ENCODE measurements around the gene AIF1. TPM values are rescaled to one million over a fixed set of nuclear protein-coding genes. Genes with fewer than 3 reads are reported as not detected.

Gene AIF1
- total RNA-seq, 2 donors from 2014 or later, result 8.3 to 27.3 TPM

GRCh38 chr6:31580438-31580740, 34.6 kb upstream of the AIF1 start:
- Histone ChIP-seq H3K36me3 (no peaks in the 10 kb centered on the region), H3K4me1 (peaks cover 0 to 18% of the 10 kb centered on the region in 2 donors), H3K9me3 (no peaks in the 10 kb centered on the region), H3K4me3 (peak overlapping the region; percentile 61 to 80), H3K27ac (peak overlapping the region; percentile 79 to 84), H3K27me3 (no peaks in the 10 kb centered on the region)
- TF ChIP-seq, protein P1, sequence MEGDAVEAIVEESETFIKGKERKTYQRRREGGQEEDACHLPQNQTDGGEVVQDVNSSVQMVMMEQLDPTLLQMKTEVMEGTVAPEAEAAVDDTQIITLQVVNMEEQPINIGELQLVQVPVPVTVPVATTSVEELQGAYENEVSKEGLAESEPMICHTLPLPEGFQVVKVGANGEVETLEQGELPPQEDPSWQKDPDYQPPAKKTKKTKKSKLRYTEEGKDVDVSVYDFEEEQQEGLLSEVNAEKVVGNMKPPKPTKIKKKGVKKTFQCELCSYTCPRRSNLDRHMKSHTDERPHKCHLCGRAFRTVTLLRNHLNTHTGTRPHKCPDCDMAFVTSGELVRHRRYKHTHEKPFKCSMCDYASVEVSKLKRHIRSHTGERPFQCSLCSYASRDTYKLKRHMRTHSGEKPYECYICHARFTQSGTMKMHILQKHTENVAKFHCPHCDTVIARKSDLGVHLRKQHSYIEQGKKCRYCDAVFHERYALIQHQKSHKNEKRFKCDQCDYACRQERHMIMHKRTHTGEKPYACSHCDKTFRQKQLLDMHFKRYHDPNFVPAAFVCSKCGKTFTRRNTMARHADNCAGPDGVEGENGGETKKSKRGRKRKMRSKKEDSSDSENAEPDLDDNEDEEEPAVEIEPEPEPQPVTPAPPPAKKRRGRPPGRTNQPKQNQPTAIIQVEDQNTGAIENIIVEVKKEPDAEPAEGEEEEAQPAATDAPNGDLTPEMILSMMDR (IDR thresholded peaks at IDR 0.05), result no peak
- DNase-seq (ENCODE audit: low spot score), result no peak

DNA sequence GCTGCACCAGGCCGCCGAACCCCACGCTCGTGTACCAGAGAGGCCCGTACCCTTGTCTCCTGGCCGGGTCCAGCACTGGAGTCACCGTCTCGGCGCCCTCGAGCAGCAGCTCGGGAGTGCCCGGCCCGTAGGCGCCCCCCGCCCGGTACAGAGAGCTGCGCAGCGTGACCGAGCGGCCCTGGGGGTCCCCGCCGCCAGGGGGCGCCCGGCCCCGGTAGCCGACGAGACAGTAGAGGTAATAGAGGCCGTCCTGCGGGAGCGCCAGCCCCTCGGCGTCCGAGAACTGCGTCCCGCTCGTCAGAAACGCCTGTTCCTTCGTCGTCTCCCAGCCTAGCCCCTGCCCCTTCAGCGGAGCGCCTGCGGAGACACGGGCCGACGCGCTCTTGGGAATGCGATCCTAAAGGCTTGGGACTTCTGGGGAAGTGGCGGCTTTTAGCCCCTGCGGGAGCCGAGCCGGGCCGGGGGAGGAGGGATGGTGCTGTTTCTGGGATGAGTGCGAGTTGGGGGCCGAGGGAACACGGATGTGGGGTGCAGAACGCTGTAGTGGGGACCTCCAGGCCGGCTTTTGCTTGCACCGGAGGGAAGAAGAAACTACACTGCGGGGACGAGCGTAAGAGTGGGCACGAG, 34.1 kb upstream of the AIF1 start:
- Histone ChIP-seq H3K4me3 (peak overlapping the region; percentile 61 to 80), H3K4me1 (peaks cover 0 to 18% of the 10 kb centered on the region in 2 donors), H3K9me3 (no peaks in the 10 kb centered on the region), H3K27me3 (no peaks in the 10 kb centered on the region), H3K36me3 (no peaks in the 10 kb centered on the region), H3K27ac (peak overlapping the region; percentile 79 to 84)
- DNase-seq (ENCODE audit: low spot score), result peak; percentile 86
- TF ChIP-seq, protein P1 (IDR thresholded peaks at IDR 0.05), result peak; percentile 89 to 99

DNA sequence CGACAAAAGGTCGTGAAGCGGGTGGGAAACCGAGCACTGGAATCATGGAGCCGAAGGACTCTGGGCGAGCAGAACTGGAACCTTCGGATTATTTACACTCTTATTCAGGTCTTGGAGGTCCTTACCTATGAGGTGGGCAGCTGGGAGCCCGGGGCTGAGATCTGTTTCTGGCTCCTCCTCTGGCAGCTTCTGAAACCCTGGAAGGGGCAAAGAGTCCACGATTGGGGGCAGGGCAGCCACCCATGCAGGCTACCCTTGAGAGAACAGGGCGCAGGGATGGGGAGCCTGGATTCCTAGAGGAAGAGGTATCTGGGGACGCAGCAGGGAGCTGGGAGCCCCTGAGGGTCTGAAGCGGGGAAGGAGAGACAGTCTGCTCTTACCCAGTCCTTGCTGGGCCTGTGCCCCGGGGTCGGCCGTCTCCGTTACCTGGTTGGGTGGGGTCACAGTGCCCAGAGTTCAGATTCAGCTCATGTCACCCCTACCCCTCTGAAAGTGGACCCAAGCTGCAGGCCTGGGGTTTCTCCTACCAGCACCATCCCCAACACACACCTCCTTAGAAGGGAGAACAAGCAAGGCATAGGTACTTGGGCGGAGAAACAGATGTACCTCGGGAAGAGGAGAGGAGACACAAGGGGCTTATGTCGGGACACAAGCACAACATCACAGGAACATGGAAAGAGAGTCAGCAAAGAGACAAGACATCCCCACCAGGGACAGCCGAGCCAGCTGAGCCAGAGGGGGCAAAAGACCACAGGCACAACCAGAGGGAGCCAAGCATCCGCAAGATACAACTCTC, 33.4 kb upstream of the AIF1 start:
- Histone ChIP-seq H3K36me3 (no peaks in the 10 kb centered on the region), H3K4me1 (peaks cover 0 to 18% of the 10 kb centered on the region in 2 donors), H3K27me3 (no peaks in the 10 kb centered on the region), H3K4me3 (peak overlapping the region; percentile 61 to 80), H3K27ac (peak overlapping the region; percentile 79 to 84), H3K9me3 (no peaks in the 10 kb centered on the region)
- TF ChIP-seq, protein P1 (IDR thresholded peaks at IDR 0.05), result no peak
- DNase-seq (ENCODE audit: low spot score), result no peak

- H3K9me3 ChIP-seq, result no peaks in the 10 kb centered on the region
- no peaks in the 10 kb centered on the region for H3K27me3 ChIP-seq
- H3K4me3 ChIP-seq, result peak within 1 kb of the TSS; percentile 61 to 80
- H3K4me1 ChIP-seq, result peaks cover 0 to 18% of the 10 kb centered on the region in 2 donors
- no peaks in the 10 kb centered on the region for H3K36me3 ChIP-seq
- no peak for DNase-seq (ENCODE audit: low spot score)
- peak within 1 kb of the TSS; percentile 79 to 84 for H3K27ac ChIP-seq
- TF ChIP-seq, protein P1 (IDR thresholded peaks at IDR 0.05), result no peak
Observed at GRCh38 chr6:31582230-31582643, 32.8 kb upstream of the AIF1 start, which contains the start of gene LTB. Gene LTB (minus strand): TSS chr6:31582424. CDS start chr6:31582417, 7 bp downstream.

- Histone ChIP-seq H3K27me3 (no peaks in the 10 kb centered on the region), H3K4me3 (no peak overlapping the region), H3K36me3 (no peaks in the 10 kb centered on the region), H3K4me1 (peaks cover 0 to 16% of the 10 kb centered on the region in 2 donors), H3K27ac (no peak overlapping the region), H3K9me3 (no peaks in the 10 kb centered on the region)
- TF ChIP-seq, protein P1 (IDR thresholded peaks at IDR 0.05), result peak in 1 of 2 donors; percentile 13
- no peak for DNase-seq (ENCODE audit: low spot score)
Observed at GRCh38 chr6:31585491-31585890, 29.5 kb upstream of the AIF1 start.

Data from right atrium auricular region (tissue), 2 donors.